OCI-LY7 (cell line): ENCODE measurements around the gene APOD.

Source experiments
- EZH2phosphoT487 ChIP-seq: fragments of 200-600 bp; sonication (generic); IDR thresholded peaks from 2 replicates; pipeline ENCODE4 v1.6.1; 2018; ENCODE audit warnings: low read depth, borderline replicate concordance, mild to moderate bottlenecking, mixed run types, antibody characterized with exemption, low read length, moderate library complexity, mixed read lengths
- TF ChIP-seq, protein P1 (sequence below): fragments of 200-600 bp; sonication (generic); conservative IDR thresholded peaks from 2 replicates; pipeline ENCODE4 v1.5.1; 2014; ENCODE audit warnings: mild to moderate bottlenecking, antibody characterized with exemption, low read length, moderate library complexity, mixed read lengths

- TF ChIP-seq, protein P1, sequence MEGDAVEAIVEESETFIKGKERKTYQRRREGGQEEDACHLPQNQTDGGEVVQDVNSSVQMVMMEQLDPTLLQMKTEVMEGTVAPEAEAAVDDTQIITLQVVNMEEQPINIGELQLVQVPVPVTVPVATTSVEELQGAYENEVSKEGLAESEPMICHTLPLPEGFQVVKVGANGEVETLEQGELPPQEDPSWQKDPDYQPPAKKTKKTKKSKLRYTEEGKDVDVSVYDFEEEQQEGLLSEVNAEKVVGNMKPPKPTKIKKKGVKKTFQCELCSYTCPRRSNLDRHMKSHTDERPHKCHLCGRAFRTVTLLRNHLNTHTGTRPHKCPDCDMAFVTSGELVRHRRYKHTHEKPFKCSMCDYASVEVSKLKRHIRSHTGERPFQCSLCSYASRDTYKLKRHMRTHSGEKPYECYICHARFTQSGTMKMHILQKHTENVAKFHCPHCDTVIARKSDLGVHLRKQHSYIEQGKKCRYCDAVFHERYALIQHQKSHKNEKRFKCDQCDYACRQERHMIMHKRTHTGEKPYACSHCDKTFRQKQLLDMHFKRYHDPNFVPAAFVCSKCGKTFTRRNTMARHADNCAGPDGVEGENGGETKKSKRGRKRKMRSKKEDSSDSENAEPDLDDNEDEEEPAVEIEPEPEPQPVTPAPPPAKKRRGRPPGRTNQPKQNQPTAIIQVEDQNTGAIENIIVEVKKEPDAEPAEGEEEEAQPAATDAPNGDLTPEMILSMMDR: no peak
- no peak for TF ChIP-seq EZH2phosphoT487
Observed at GRCh38 chr3:195568630-195569029, 15.1 kb downstream of the APOD start.
